ENCODE data around the gene TWIST2.

- TF ChIP-seq CTCF (IDR thresholded peaks at IDR 0.05) (no peak), POLR2A (IDR thresholded peaks at IDR 0.05) (no peak)
Measured at GRCh38 chr2:238925816-238926521, 78.1 kb downstream of the TWIST2 start.
